Lower lobe of right lung (tissue), 2 donors: Measurements from ENCODE around the gene CELSR1. TPM values are rescaled to one million over a fixed set of nuclear protein-coding genes. Genes with fewer than 3 reads are reported as not detected.
A peak's percentile ranks its signal among the peaks of the same experiment; 100 is the strongest.

Experiments used
- ATAC-seq, 2 donors: fragments of 200-7000 bp; cut with Tn5 transposase; one replicate each; pipeline ENCODE4 v1.9.1; 2020 to 2022; ENCODE audit warnings: mild to moderate bottlenecking in 2 of 2, moderate library complexity in 2 of 2
- DNase-seq: peaks from one replicate; pipeline ENCODE4 v3.0.0-alpha.2; 2020
- H3K27ac ChIP-seq: fragments of 200-600 bp; one replicate; pipeline ENCODE4 v1.8.0; 2022
- H3K27me3 ChIP-seq: fragments of 200-600 bp; one replicate; pipeline ENCODE4 v1.8.0; 2022; ENCODE audit warnings: low read depth
- H3K36me3 ChIP-seq: fragments of 200-600 bp; one replicate; pipeline ENCODE4 v1.8.0; 2022; ENCODE audit warnings: mild to moderate bottlenecking
- H3K4me1 ChIP-seq: fragments of 200-600 bp; one replicate; pipeline ENCODE4 v1.8.0; 2022
- H3K4me3 ChIP-seq: fragments of 200-600 bp; one replicate; pipeline ENCODE4 v1.8.0; 2022; ENCODE audit warnings: mild to moderate bottlenecking
- H3K9me3 ChIP-seq: fragments of 200-600 bp; one replicate; pipeline ENCODE4 v1.8.0; 2022
- intact Hi-C: fragments of 100-400 bp; cut with DNase I; formaldehyde crosslinking; loops from one replicate; pipeline ENCODE4 v1.11.0; 2022
- total RNA-seq: library from RNA; stranded (reverse); fragmentation: NEBNext Ultra II Directional; extraction: Animal tissue kit (Norgen Biotek cat#: 25700); gene quantifications from one replicate; pipeline ENCODE4 v1.2.1, GENCODE V29; 2021
- TF ChIP-seq, protein P1 (sequence below): fragments of 200-600 bp; IDR thresholded peaks from one replicate; pipeline ENCODE4 v1.8.0; 2022; ENCODE audit warnings: antibody characterized with exemption, mild to moderate bottlenecking
- donor health status: DM: no; HTN: yes; CAD: no; lungs with severe emphysema.

Gene CELSR1
- total RNA-seq, 1 donor from 2014 or later, result 51.8 TPM

GRCh38 chr22:46330426-46330825 is 207.0 kb downstream of the CELSR1 start:
- no peak overlapping the region for H3K4me3 ChIP-seq
- peaks cover 6% of the 10 kb centered on the region for H3K4me1 ChIP-seq
- no peak overlapping the region for H3K27ac ChIP-seq
- DNase-seq (peak; percentile 11), ATAC-seq (no peak)
- H3K27me3 ChIP-seq, result no peaks in the 10 kb centered on the region
- no peaks in the 10 kb centered on the region for H3K36me3 ChIP-seq
- TF ChIP-seq, protein P1, sequence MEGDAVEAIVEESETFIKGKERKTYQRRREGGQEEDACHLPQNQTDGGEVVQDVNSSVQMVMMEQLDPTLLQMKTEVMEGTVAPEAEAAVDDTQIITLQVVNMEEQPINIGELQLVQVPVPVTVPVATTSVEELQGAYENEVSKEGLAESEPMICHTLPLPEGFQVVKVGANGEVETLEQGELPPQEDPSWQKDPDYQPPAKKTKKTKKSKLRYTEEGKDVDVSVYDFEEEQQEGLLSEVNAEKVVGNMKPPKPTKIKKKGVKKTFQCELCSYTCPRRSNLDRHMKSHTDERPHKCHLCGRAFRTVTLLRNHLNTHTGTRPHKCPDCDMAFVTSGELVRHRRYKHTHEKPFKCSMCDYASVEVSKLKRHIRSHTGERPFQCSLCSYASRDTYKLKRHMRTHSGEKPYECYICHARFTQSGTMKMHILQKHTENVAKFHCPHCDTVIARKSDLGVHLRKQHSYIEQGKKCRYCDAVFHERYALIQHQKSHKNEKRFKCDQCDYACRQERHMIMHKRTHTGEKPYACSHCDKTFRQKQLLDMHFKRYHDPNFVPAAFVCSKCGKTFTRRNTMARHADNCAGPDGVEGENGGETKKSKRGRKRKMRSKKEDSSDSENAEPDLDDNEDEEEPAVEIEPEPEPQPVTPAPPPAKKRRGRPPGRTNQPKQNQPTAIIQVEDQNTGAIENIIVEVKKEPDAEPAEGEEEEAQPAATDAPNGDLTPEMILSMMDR, result no peak
- intact Hi-C loops, result no loop called here
- no peaks in the 10 kb centered on the region for H3K9me3 ChIP-seq

- TF ChIP-seq, protein P1, result no peak
- peak; percentile 35 for DNase-seq
- no peaks in the 10 kb centered on the region for H3K9me3 ChIP-seq
- H3K36me3 ChIP-seq, result no peaks in the 10 kb centered on the region
- no peak overlapping the region for H3K4me3 ChIP-seq
- H3K27ac ChIP-seq, result no peak overlapping the region
- H3K27me3 ChIP-seq, result no peaks in the 10 kb centered on the region
- peaks cover under 1% of the 10 kb centered on the region for H3K4me1 ChIP-seq
- intact Hi-C loops, result no loop called here
- no peak for ATAC-seq
Observed at GRCh38 chr22:46329616-46330015, 207.8 kb downstream of the CELSR1 start.

GRCh38 chr22:46328797-46329196 is 208.6 kb downstream of the CELSR1 start:
- peak; percentile 21 for DNase-seq
- intact Hi-C loops, result no loop called here
- TF ChIP-seq, protein P1, result no peak
- ATAC-seq, result no peak
- Histone ChIP-seq H3K4me3 (no peak overlapping the region), H3K36me3 (no peaks in the 10 kb centered on the region), H3K27me3 (no peaks in the 10 kb centered on the region), H3K9me3 (no peaks in the 10 kb centered on the region), H3K27ac (no peak overlapping the region), H3K4me1 (no peaks in the 10 kb centered on the region)

DNA sequence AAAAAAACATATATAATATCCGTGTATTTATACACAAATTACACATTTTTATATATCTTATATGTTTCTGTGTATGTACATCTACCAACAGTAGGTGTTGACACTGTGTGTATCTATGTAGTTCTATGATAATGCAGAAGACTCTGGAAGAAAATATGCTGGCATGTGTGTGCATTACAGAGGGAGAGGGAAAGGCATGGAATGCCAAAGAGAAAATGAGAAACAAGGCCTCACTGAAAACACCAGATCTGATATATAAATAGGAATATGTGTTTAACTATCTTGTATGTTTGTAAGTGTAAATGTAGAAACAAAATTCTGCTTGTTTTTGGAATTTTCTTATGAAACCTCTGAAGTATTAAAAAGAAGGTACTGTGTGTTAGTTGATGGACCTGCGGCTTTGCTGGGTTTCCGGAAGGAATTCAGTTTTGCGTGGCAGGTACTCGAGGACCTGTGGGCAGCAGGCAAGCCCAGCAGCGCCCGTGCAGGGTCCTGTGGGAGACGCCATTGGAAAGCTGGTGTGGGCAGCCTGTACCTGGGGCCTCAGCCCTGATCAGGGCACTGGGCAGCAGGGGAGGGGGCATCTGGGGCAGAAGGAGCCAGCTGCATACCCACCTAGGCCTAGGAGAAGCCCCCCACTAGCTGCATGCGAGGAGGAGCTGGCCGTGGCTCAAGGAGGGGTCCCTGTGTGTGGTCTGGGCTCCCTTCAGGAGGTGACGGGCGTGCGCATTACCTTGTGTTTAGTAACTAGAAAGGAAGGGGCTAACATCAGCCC is 209.5 kb downstream of the CELSR1 start:
- Histone ChIP-seq H3K9me3 (no peaks in the 10 kb centered on the region), H3K27ac (no peak overlapping the region), H3K4me1 (no peaks in the 10 kb centered on the region), H3K36me3 (no peaks in the 10 kb centered on the region), H3K27me3 (no peaks in the 10 kb centered on the region), H3K4me3 (no peak overlapping the region)
- TF ChIP-seq, protein P1, result no peak
- intact Hi-C loops, result no loop called here
- DNase-seq (no peak), ATAC-seq (no peak)

DNA sequence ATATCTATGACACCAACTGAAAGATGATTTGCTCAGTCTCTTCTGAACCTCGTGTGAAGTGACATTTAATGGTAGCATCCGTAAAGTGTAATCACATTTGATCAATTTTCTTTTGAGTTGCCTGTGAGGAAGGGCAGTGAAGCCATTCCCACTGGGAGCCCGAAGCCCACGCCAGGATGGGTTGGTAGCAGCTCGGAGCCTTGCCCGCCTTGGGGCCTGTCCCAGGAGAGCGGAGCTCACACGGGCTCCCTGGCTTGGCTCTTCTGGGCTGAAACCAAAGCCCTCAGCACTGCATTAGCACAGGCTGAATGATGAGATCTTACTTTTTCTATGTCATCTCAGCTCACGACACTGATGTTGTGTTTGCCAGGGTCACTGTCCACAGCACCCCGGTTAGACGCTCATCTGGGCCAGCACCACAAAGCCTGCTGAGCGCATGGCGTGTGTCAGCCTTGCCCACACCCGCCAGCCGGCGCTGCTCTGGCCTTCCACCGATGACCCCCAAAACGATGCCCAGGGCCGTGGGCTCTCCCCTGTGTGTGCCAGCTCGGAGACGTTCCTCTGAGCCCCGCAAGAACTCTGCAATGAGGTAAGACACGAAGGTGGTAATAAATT is 211.2 kb downstream of the CELSR1 start:
- TF ChIP-seq, protein P1, result no peak
- ATAC-seq (no peak), DNase-seq (no peak)
- intact Hi-C loops, result no loop called here
- no peaks in the 10 kb centered on the region for H3K36me3 ChIP-seq
- H3K4me3 ChIP-seq, result no peak overlapping the region
- H3K4me1 ChIP-seq, result no peaks in the 10 kb centered on the region
- H3K27me3 ChIP-seq, result no peaks in the 10 kb centered on the region
- H3K27ac ChIP-seq, result no peak overlapping the region
- no peaks in the 10 kb centered on the region for H3K9me3 ChIP-seq
